IPS-15b (cell line): Measurements from ENCODE around the gene PRKCE.

Experiments
- H3K27me3 ChIP-seq: one replicate; pipeline ENCODE4 v1.6.1; 2013; ENCODE audit warnings: low read length; ENCODE audit not compliant: control insufficient read depth, insufficient read depth
- H3K36me3 ChIP-seq: one replicate; pipeline ENCODE4 v1.6.1; 2013; ENCODE audit warnings: low read length; ENCODE audit not compliant: control insufficient read depth, insufficient read depth
- H3K4me1 ChIP-seq: one replicate; pipeline ENCODE4 v1.6.1; 2013; ENCODE audit warnings: mild to moderate bottlenecking, low read length; ENCODE audit not compliant: control insufficient read depth, insufficient read depth
- H3K4me3 ChIP-seq: one replicate; pipeline ENCODE4 v1.5.1; 2013; ENCODE audit warnings: low read depth, low read length
- H3K9ac ChIP-seq: one replicate; pipeline ENCODE4 v1.6.1; 2013; ENCODE audit warnings: low read depth, mild to moderate bottlenecking, low read length
- H3K9me3 ChIP-seq: one replicate; pipeline ENCODE4 v1.6.1; 2013; ENCODE audit warnings: mild to moderate bottlenecking, low read length; ENCODE audit not compliant: control insufficient read depth, insufficient read depth

Gene PRKCE

GRCh38 chr2:45753381-45753780 is 101.9 kb downstream of the PRKCE start:
- Histone ChIP-seq H3K9ac (no peak overlapping the region), H3K36me3 (no peaks in the 10 kb centered on the region), H3K4me1 (no peaks in the 10 kb centered on the region), H3K9me3 (no peaks in the 10 kb centered on the region), H3K4me3 (no peak overlapping the region), H3K27me3 (no peaks in the 10 kb centered on the region)

DNA sequence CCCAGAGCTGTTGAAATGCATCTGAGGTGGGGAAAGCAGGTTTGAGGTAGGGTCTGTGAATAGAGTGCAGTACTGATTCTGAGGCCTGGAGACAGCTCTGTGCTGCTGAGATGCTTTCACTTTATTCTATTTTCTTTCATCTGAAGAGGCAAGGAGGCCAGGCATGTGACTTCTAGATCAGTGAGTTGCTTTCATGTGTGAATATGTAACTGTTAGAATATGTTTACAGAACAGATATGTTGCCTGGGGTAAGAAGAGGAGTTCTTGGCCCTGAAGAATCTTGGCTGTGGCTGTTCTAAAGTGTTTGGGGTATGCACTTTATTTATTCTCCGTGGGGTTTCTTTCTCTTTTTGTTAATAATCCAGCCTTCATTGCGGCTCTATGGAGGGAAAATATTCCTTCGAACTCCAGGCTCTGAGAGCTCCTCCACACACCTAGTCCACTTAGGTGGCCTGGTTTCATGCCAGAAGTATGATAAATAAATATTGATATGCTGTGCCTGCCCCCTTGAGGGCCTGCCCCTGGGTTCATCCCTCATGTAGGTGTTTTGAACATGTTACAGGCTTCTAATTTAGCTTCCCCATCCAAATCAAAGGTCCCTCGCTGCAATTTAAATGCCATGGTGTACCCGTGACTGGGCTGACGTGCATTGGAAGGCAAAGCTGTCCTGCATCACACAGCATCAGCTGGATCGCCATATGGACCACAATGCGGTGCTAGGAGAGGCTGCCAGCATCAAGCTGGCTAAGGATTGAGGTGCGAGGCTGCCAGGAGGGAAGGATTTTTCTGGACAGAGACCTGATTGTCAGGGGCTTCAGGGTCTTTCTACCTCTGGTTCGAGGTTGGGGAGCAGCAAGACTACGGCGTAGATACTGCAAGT is 102.9 kb downstream of the PRKCE start:
- H3K4me3 ChIP-seq = no peak overlapping the region
- H3K36me3 ChIP-seq = no peaks in the 10 kb centered on the region
- no peaks in the 10 kb centered on the region for H3K27me3 ChIP-seq
- no peaks in the 10 kb centered on the region for H3K9me3 ChIP-seq
- H3K9ac ChIP-seq = no peak overlapping the region
- no peaks in the 10 kb centered on the region for H3K4me1 ChIP-seq

DNA sequence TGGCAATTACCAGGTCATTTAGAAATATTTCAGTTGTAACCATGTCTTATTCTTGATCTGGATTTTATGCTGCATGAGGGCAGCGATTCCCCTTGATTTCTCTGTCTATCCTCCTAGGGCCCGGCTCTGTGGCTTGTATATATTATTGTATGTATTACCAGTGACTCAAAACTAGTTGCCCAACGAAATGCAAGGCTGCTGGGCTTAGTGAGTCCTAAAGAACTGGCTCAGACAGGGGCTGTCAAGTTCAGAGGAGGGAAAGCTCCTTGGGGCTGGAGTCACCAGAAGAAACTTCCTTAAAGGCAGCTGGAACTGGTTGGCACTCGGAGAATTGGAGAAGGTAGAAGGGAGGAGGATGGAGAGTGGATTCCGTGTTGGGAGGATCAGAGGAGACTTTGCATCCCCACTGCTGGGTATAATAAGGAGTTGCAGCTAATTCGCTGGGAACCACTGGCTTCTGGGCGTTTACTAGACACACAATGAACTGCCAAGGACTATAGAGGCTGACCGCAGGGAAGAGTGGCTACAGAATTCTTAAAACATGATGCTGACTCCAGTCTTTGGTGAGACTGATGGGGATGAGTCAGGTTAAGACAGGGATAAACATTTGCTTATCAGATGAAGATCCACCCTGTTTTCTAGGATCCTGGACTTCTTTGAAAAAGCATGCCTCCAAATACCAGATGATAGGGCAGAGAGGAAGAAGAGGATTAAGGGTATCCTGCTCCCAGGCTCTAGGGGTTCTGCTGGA is 104.3 kb downstream of the PRKCE start:
- no peaks in the 10 kb centered on the region for H3K27me3 ChIP-seq
- H3K36me3 ChIP-seq = no peaks in the 10 kb centered on the region
- peaks cover 2% of the 10 kb centered on the region for H3K4me1 ChIP-seq
- no peak overlapping the region for H3K4me3 ChIP-seq
- H3K9me3 ChIP-seq = no peaks in the 10 kb centered on the region
- H3K9ac ChIP-seq = no peak overlapping the region

DNA sequence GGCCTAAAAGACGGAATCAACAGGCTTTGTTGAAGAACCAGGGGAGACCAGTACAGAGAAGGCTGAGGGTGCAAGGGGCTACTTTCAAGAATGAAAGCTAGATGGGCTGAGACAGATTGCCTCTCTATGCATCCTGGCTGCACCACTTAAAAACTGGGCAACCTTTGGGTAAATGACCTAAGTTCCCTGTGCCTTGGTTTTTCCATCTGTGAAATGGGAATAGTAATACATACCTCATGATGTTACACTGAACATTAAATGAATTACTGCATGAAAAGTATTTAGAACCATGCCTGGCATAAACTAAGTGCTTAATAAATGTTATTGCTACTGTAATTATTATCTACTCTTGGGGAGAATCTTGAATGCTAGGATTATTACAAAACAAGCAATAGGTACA is 106.5 kb downstream of the PRKCE start:
- Histone ChIP-seq H3K4me3 (no peak overlapping the region), H3K36me3 (no peaks in the 10 kb centered on the region), H3K9ac (no peak overlapping the region), H3K27me3 (no peaks in the 10 kb centered on the region), H3K4me1 (peaks cover 2% of the 10 kb centered on the region), H3K9me3 (no peaks in the 10 kb centered on the region)

DNA sequence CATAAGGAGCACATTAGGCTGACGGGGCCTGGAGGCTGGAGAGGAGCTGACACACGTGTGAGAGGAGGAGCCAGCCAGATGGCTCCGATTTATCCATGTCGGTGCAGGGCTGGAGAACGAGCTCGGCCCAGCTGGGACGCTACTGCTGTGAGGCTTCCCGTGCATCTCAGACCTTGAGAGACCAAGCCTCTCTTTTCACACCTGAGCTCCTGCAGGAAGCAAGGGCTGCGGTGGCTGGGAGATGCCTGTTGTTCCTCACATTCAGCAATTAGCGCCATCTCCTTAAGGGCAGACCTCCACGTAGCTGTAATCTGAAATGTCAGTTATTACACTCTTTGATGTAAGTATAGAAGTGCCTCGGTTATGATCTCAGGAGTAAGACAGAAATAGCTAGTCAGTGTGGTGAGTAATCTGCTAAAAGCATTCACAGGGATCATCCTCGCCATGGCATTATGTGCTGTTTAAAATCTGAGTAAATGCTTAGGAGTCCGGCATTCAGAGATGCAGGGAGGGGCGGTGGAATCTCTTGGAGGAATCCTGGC is 107.9 kb downstream of the PRKCE start:
- Histone ChIP-seq H3K9ac (peak overlapping the region; percentile 12), H3K4me3 (no peak overlapping the region), H3K27me3 (no peaks in the 10 kb centered on the region), H3K36me3 (no peaks in the 10 kb centered on the region), H3K9me3 (no peaks in the 10 kb centered on the region), H3K4me1 (peaks cover 2% of the 10 kb centered on the region)

DNA sequence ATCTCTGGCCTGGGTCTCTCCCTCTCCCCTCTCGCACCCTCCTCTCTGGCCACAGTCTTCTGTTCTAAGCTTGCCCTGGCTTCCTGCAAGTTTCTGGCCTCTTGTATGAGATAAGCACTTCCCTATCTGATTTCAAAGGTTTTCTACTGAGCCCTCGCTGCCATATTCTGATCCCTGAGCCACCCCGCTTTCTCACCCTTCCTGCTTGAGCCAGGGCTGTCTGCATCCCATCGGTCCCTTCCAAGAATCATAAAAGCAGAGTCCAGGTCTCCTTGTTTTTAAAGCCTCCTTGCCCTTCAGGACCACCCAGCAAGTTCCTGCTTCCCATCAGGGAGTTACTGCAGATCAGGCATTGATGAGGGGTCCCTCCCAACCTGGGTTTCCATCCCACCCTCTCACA is 110.2 kb downstream of the PRKCE start:
- no peak overlapping the region for H3K4me3 ChIP-seq
- peaks cover 2% of the 10 kb centered on the region for H3K4me1 ChIP-seq
- no peaks in the 10 kb centered on the region for H3K36me3 ChIP-seq
- no peaks in the 10 kb centered on the region for H3K9me3 ChIP-seq
- H3K27me3 ChIP-seq = no peaks in the 10 kb centered on the region
- no peak overlapping the region for H3K9ac ChIP-seq

DNA sequence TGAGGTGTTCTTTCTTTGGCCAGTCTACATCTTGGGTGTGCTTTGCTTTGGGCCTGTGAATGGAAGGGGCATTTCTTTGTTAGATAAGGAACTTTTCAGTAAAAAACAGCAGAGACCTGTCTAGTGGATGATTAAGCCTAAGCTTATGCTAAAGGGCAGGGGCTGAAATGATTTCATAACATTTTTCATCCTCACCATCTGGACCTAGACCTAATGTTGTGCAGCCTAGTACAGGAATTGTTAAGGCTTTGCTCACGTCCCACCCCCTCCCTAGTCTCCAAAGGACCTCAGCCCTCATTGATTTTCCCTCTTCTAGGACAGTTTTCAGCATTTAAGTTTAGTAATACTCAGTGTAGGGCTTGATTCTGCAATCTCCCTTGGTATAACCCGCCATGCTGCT is 111.8 kb downstream of the PRKCE start:
- no peaks in the 10 kb centered on the region for H3K9me3 ChIP-seq
- peaks cover 2% of the 10 kb centered on the region for H3K4me1 ChIP-seq
- H3K9ac ChIP-seq = no peak overlapping the region
- H3K27me3 ChIP-seq = no peaks in the 10 kb centered on the region
- H3K36me3 ChIP-seq = no peaks in the 10 kb centered on the region
- H3K4me3 ChIP-seq = no peak overlapping the region

DNA sequence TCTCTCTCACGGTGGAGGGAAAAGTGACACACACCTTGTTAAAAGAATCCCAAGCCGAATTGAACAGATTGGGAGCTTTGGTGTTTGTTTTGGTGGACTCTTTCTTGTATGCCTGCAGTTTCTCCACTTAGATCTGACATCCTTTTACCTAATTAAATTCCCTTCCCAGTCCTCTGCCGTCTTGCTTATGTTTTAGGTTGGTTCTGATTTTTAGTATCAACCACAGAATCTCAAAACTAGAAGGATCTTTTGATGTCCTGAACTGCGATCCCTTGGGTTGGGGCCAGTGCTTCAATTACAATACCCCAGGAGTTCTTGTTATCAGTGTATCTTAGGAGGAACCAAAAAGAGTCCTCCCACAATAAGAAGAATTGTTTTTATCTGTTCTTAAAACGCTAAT is 112.3 kb downstream of the PRKCE start:
- Histone ChIP-seq H3K9me3 (no peaks in the 10 kb centered on the region), H3K36me3 (no peaks in the 10 kb centered on the region), H3K4me3 (no peak overlapping the region), H3K27me3 (no peaks in the 10 kb centered on the region), H3K4me1 (peaks cover 2% of the 10 kb centered on the region), H3K9ac (no peak overlapping the region)

GRCh38 chr2:45765007-45765727 is 113.7 kb downstream of the PRKCE start:
- Histone ChIP-seq H3K9me3 (no peaks in the 10 kb centered on the region), H3K4me1 (no peaks in the 10 kb centered on the region), H3K4me3 (no peak overlapping the region), H3K36me3 (no peaks in the 10 kb centered on the region), H3K27me3 (no peaks in the 10 kb centered on the region), H3K9ac (no peak overlapping the region)

- no peak overlapping the region for H3K4me3 ChIP-seq
- H3K27me3 ChIP-seq = no peaks in the 10 kb centered on the region
- H3K9ac ChIP-seq = no peak overlapping the region
- no peaks in the 10 kb centered on the region for H3K4me1 ChIP-seq
- H3K9me3 ChIP-seq = no peaks in the 10 kb centered on the region
- H3K36me3 ChIP-seq = no peaks in the 10 kb centered on the region
Measured at GRCh38 chr2:45765728-45766254, 114.3 kb downstream of the PRKCE start.

- Histone ChIP-seq H3K4me1 (no peaks in the 10 kb centered on the region), H3K9ac (no peak overlapping the region), H3K36me3 (no peaks in the 10 kb centered on the region), H3K4me3 (no peak overlapping the region), H3K9me3 (no peaks in the 10 kb centered on the region), H3K27me3 (no peaks in the 10 kb centered on the region)
Measured at GRCh38 chr2:45768208-45768607, 116.7 kb downstream of the PRKCE start.
